Measurements from ENCODE around the gene ZNF575.
"Not testable (repeated sequence)": the region's sequence is repeated elsewhere in the genome, so short reads cannot be mapped to it uniquely, and the experiment has no call there.

DNA sequence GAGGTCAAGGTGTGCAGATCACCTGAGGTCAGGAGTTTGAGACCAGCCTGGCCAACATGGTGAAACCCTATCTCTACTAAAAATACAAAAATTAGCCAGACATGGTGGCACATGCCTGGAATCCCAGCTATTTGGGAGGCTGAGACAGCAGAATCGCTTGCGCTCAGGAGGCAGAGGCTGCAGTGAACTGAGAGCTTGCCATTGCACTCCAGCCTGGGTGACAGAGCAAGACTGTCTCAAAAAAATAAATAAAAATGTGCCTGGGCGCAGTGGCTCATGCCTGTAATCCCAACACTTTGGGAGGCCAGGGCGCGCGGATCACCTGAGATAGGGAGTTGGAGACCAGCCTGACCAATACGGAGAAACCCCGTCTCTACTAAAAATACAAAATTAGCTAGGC, 9.3 kb upstream of the ZNF575 start:
- TF ChIP-seq, protein P1, sequence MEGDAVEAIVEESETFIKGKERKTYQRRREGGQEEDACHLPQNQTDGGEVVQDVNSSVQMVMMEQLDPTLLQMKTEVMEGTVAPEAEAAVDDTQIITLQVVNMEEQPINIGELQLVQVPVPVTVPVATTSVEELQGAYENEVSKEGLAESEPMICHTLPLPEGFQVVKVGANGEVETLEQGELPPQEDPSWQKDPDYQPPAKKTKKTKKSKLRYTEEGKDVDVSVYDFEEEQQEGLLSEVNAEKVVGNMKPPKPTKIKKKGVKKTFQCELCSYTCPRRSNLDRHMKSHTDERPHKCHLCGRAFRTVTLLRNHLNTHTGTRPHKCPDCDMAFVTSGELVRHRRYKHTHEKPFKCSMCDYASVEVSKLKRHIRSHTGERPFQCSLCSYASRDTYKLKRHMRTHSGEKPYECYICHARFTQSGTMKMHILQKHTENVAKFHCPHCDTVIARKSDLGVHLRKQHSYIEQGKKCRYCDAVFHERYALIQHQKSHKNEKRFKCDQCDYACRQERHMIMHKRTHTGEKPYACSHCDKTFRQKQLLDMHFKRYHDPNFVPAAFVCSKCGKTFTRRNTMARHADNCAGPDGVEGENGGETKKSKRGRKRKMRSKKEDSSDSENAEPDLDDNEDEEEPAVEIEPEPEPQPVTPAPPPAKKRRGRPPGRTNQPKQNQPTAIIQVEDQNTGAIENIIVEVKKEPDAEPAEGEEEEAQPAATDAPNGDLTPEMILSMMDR (IDR thresholded peaks at IDR 0.05) = not testable (repeated sequence)
- not testable (repeated sequence) for TF ChIP-seq POLR2A (IDR thresholded peaks at IDR 0.05)

Data from uterus (tissue), 2 donors.